Stimulated activated naive B cell treated with anti-CD40 and anti-IgM and Interleukin-4, amounts not matched to agents 10 μg/mL and 1 μg/mL and 100 μg/mL, for 72 hours (primary cell): Measurements from ENCODE around the gene HOXC13.

ENCODE experiments used
- ATAC-seq, 2 donors: fragments of 150-1000 bp; cut with Tn5 transposase; replicated peaks; 2 replicates each; pipeline ENCODE4 v1.10.0; 2021; ENCODE audit warnings: moderate library complexity in 1 of 2
- DNase-seq: peaks from one replicate; pipeline ENCODE4 v3.0.0; 2021
- H3K27ac Mint-ChIP-seq: one replicate; pipeline ENCODE4 v1.8.0; 2022; ENCODE audit warnings: mild to moderate bottlenecking, mixed read lengths
- H3K27me3 Mint-ChIP-seq, 2 donors: one replicate each; pipeline ENCODE4 v1.8.0; 2022; ENCODE audit warnings: mixed read lengths in 2 of 2
- H3K36me3 Mint-ChIP-seq, 2 donors: one replicate each; pipeline ENCODE4 v1.8.0; 2022; ENCODE audit warnings: mixed read lengths in 2 of 2, mild to moderate bottlenecking in 1 of 2
- H3K4me1 Mint-ChIP-seq, 2 donors: one replicate each; pipeline ENCODE4 v1.8.0; 2022; ENCODE audit warnings: mixed read lengths in 2 of 2, mild to moderate bottlenecking in 1 of 2
- H3K4me3 Mint-ChIP-seq, 2 donors: one replicate each; pipeline ENCODE4 v1.8.0; 2022; ENCODE audit warnings: mild to moderate bottlenecking in 2 of 2, mixed read lengths in 2 of 2, moderate library complexity in 1 of 2
- H3K9me3 Mint-ChIP-seq, 2 donors: one replicate each; pipeline ENCODE4 v1.8.0; 2022; ENCODE audit warnings: mixed read lengths in 2 of 2, mild to moderate bottlenecking in 1 of 2

Gene HOXC13

GRCh38 chr12:53955776-53956250 lies 17.2 kb downstream of the HOXC13 start:
- H3K27ac Mint-ChIP-seq: peak overlapping the region; percentile 84
- H3K4me1 Mint-ChIP-seq: peaks cover 14 to 30% of the 10 kb centered on the region in 2 donors
- H3K9me3 Mint-ChIP-seq: peaks cover 4 to 6% of the 10 kb centered on the region in 2 donors
- DNase-seq (no peak), ATAC-seq (no peak)
- H3K4me3 Mint-ChIP-seq: peak overlapping the region; percentile 54 to 55
- peaks cover 80 to 90% of the 10 kb centered on the region in 2 donors for H3K27me3 Mint-ChIP-seq
- peaks cover 2 to 6% of the 10 kb centered on the region in 2 donors for H3K36me3 Mint-ChIP-seq

- peaks cover 76 to 90% of the 10 kb centered on the region in 2 donors for H3K27me3 Mint-ChIP-seq
- H3K4me3 Mint-ChIP-seq: peak overlapping the region; percentile 54 to 55
- DNase-seq (no peak), ATAC-seq (no peak)
- peaks cover 4 to 6% of the 10 kb centered on the region in 2 donors for H3K9me3 Mint-ChIP-seq
- peak overlapping the region; percentile 84 for H3K27ac Mint-ChIP-seq
- H3K36me3 Mint-ChIP-seq: peaks cover 2 to 6% of the 10 kb centered on the region in 2 donors
- peaks cover 10 to 30% of the 10 kb centered on the region in 2 donors for H3K4me1 Mint-ChIP-seq
Observed at GRCh38 chr12:53956251-53956887, 17.7 kb downstream of the HOXC13 start.

DNA sequence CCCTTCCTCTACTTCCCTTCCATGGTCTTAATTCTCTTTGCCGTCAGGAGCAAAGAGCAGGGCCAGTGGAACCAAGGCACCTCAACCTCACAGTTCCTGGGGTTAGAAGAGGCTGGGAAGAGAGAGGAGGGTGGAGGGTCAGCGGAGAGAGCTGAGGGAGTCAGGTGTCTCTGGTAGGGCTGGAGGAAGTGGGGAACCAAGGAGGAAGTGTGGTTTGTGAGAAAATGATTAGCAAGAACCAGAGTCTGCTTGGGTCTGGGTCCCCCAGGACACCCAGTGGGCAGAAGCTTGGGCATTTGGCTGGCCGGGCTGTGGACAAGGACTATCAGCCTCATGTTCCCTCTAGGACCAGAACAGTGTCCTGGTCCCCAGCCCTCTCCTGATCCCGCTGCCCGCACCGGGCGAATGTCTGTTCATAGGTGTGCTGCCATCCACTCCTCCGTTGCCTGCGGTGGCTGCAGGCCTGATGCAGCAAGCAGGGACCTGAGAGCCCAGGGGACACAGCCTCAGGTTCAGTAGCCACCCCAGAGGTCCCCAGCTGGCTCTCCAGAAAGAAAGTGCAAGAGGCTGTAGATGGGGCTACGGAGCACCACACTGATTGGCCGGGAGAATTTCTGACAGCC lies 18.4 kb downstream of the HOXC13 start:
- DNase-seq: no peak
- Mint-ChIP-seq H3K27me3 (peaks cover 70 to 89% of the 10 kb centered on the region in 2 donors), H3K27ac (peak overlapping the region; percentile 51), H3K9me3 (peaks cover 4 to 6% of the 10 kb centered on the region in 2 donors), H3K4me1 (peaks cover 10 to 26% of the 10 kb centered on the region in 2 donors), H3K36me3 (peaks cover 2 to 6% of the 10 kb centered on the region in 2 donors), H3K4me3 (no peak overlapping the region)
- no peak for ATAC-seq

DNA sequence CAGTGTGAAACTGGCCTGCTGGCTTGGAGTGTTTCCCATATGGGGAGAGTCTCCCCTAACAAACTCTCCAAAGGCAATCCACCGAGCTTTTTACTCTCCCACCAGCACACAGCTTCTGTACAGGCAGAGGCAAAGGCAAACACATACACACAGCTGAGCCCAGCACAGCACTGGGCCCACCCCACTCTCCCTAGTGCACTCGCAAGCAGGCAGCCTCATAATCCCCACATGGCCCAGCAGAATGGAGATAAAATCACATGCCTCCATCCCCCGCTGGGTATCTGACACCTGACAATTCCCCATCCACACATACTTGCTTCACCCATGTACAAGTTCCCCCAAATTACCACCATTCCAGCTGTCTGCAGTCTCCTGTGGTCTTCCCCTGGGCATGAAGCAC lies 19.5 kb downstream of the HOXC13 start:
- Mint-ChIP-seq H3K27ac (no peak overlapping the region), H3K4me3 (no peak overlapping the region), H3K36me3 (peaks cover 2 to 6% of the 10 kb centered on the region in 2 donors), H3K4me1 (peaks cover 10 to 29% of the 10 kb centered on the region in 2 donors), H3K27me3 (peaks cover 72 to 86% of the 10 kb centered on the region in 2 donors), H3K9me3 (peaks cover 4 to 6% of the 10 kb centered on the region in 2 donors)
- ATAC-seq: no peak
- no peak for DNase-seq

DNA sequence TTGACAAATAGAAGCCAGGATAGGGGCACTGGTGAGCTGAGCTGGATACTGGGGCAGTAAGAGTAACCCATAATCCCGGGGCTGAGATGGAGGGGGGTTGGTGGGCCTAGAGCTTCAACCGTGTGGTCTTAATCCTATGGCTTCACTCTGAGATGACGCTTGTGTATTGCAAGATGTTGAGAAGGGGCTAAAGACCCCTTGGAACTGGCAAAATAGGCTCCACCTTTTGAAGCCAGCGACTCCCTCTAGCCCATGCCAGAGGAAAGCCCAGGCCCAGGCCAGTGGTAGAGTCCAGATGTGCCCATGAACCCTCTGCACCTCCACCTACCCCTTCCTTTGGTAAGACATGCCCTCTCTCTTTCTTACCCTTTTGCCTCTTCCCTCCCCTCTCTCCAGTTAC lies 20.7 kb downstream of the HOXC13 start:
- Mint-ChIP-seq H3K36me3 (peaks cover 0 to 2% of the 10 kb centered on the region in 2 donors), H3K4me3 (no peak overlapping the region), H3K9me3 (peaks cover 6 to 8% of the 10 kb centered on the region in 2 donors), H3K27ac (peak overlapping the region; percentile 82), H3K27me3 (peaks cover 73 to 86% of the 10 kb centered on the region in 2 donors), H3K4me1 (peaks cover 11 to 41% of the 10 kb centered on the region in 2 donors)
- ATAC-seq (no peak), DNase-seq (no peak)

DNA sequence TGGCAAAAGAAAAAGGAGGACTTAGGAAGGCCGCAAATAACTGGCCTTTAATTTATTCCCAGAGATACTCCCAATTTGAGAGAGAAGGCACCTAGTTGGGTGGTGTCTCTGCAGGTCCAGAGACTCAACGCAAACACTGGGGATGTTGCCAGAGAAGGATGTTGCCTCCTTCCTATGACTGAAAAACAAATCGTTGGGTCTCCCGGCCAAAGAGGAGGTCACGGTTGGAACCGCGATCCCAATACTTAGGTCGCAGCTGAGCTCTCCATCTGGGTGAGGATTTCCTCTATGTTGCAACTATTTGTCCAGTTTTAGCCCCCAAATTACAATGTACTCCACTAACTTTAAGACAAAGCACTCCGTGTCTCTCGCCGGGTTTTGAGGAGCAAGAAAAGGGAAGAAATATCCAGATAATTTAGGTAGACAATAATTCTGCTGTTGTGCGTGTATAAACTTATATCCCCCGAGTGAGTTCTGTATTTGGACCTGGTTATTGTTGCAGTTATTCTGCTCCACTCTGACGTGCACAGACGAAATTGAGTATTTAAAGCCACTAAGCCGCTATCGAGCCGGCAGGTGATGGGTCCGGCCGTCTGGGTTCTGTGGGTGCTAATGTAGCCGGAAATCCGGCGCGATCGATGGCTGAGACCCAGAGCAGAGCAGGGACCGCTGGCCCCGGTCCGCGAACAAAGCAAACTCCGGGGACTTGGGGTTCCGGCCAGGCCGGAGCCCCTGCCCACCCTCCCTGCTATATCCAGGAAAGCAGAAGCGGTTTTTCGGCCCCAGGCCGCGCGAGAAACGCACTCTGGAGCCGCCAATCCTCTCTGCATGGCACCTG lies 21.8 kb downstream of the HOXC13 start:
- no peak for DNase-seq
- H3K4me3 Mint-ChIP-seq: peak overlapping the region; percentile 16 to 50
- no peak for ATAC-seq

GRCh38 chr12:53961025-53961761 lies 22.6 kb downstream of the HOXC13 start:
- Mint-ChIP-seq H3K27ac (peak overlapping the region; percentile 57), H3K4me1 (peaks cover 15 to 49% of the 10 kb centered on the region in 2 donors), H3K27me3 (peaks cover 77 to 93% of the 10 kb centered on the region in 2 donors), H3K4me3 (peak overlapping the region in 1 of 2 donors; percentile 8), H3K36me3 (peaks cover 0 to 5% of the 10 kb centered on the region in 2 donors), H3K9me3 (peaks cover 6 to 7% of the 10 kb centered on the region in 2 donors)
- no peak for ATAC-seq
- DNase-seq: no peak

More for the DNA sequence above, 21.8 kb downstream of the HOXC13 start:
- peak overlapping the region; percentile 82 for H3K27ac Mint-ChIP-seq
- peaks cover 16 to 47% of the 10 kb centered on the region in 2 donors for H3K4me1 Mint-ChIP-seq
- peaks cover 0 to 3% of the 10 kb centered on the region in 2 donors for H3K36me3 Mint-ChIP-seq
- peaks cover 6 to 8% of the 10 kb centered on the region in 2 donors for H3K9me3 Mint-ChIP-seq
- peaks cover 79 to 93% of the 10 kb centered on the region in 2 donors for H3K27me3 Mint-ChIP-seq

DNA sequence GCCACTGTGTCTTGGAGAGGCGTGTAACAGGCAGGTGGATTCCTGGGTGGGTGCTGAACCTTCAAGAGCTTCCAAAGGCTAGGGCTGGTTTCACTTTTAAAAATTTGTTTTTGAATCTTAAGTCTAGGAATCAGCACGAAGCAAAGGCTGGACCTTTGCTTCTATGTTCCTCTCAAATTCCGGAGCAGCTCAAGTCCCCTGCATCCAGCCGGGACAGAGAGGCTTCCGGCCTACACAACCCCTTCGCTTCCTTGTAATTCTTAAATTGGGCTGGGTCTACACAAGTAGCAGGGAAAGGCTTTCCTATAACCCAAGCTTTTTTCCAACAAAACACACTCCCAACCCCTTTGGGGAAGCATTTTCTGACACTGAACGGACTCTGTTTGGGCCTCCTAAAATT lies 24.4 kb downstream of the HOXC13 start:
- ATAC-seq (no peak), DNase-seq (no peak)
- peaks cover 77 to 93% of the 10 kb centered on the region in 2 donors for H3K27me3 Mint-ChIP-seq
- no peak overlapping the region for H3K4me3 Mint-ChIP-seq
- H3K9me3 Mint-ChIP-seq: peaks cover 6 to 7% of the 10 kb centered on the region in 2 donors
- H3K27ac Mint-ChIP-seq: peak overlapping the region; percentile 38
- H3K4me1 Mint-ChIP-seq: peaks cover 18 to 48% of the 10 kb centered on the region in 2 donors
- peaks cover 0 to 7% of the 10 kb centered on the region in 2 donors for H3K36me3 Mint-ChIP-seq

DNA sequence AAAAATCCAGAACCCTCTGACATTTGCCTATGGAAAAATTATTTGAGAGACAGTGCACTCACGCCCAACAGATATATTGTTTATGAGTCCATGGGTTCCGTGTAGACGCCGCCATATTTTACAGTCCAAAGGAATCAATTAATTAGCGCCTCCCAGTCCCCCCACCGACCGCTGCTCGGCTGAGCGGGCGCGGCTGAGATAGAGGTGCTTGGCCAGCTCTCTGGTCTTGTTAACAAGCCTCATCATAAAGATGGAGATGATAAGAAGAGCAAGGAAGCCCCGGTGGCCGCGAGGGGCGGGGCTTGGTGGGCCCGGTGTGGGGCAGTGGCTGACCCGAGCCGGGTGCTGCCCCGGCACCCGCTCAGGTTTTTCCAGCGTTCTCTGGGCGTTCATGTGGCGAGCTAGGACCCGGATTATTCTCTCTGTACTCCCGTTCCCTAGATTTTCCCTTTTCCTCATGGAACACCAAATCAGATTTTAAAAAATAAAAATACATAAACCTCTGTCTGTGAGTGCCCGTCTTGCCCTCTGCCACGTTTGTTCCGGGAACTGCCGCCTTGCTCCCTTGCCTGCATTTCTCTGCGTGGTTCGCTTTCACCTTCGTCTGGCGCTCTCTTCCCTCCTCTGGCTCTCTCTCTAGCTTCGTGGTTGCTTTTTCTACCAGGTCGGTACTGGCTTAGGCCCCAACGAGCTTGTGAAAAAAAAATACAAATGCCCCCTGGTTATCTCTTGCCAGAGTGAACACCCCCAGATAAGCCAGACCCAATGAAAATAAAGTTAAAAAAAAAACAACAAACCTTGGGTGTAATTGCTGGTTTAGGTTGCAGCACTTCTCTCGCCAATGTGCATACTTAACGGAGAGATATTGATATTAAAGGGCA lies 25.0 kb downstream of the HOXC13 start:
- Mint-ChIP-seq H3K27ac (peak overlapping the region; percentile 38), H3K36me3 (peaks cover 0 to 7% of the 10 kb centered on the region in 2 donors), H3K27me3 (peaks cover 77 to 93% of the 10 kb centered on the region in 2 donors), H3K4me3 (peak overlapping the region in 1 of 2 donors; percentile 22), H3K9me3 (peaks cover 6 to 7% of the 10 kb centered on the region in 2 donors), H3K4me1 (peaks cover 18 to 48% of the 10 kb centered on the region in 2 donors)
- ATAC-seq (no peak), DNase-seq (no peak)

DNA sequence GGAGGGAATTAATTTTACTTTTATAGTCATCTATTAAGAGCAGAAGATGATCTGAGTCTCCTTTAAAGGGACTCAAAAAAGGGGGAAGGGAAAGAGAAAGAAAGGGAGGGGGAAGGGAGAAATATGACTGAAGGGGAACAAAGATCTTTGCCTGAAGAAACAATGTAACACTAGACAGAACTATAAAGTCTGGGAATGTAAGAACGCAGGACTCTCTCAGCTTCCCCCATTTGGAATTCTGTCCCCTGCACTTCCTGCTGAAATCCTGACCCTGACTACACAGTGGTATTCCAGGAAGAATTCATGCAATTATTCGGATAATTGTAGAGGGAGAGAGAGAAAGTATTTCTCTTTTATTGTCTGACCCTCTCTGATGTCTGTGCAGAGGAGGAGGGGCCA lies 25.7 kb downstream of the HOXC13 start:
- Mint-ChIP-seq H3K27me3 (peaks cover 77 to 93% of the 10 kb centered on the region in 2 donors), H3K9me3 (peaks cover 6 to 7% of the 10 kb centered on the region in 2 donors), H3K27ac (peak overlapping the region; percentile 11), H3K4me3 (no peak overlapping the region), H3K4me1 (peaks cover 18 to 48% of the 10 kb centered on the region in 2 donors), H3K36me3 (peaks cover 0 to 7% of the 10 kb centered on the region in 2 donors)
- no peak for DNase-seq
- no peak for ATAC-seq

GRCh38 chr12:53965281-53966084 lies 26.9 kb downstream of the HOXC13 start:
- ATAC-seq (no peak), DNase-seq (no peak)
- Mint-ChIP-seq H3K36me3 (peaks cover 0 to 7% of the 10 kb centered on the region in 2 donors), H3K4me1 (peaks cover 16 to 41% of the 10 kb centered on the region in 2 donors), H3K27me3 (peaks cover 76 to 93% of the 10 kb centered on the region in 2 donors), H3K27ac (peak overlapping the region; percentile 62), H3K9me3 (peaks cover 0 to 7% of the 10 kb centered on the region in 2 donors), H3K4me3 (peak overlapping the region; percentile 1 to 8)

DNA sequence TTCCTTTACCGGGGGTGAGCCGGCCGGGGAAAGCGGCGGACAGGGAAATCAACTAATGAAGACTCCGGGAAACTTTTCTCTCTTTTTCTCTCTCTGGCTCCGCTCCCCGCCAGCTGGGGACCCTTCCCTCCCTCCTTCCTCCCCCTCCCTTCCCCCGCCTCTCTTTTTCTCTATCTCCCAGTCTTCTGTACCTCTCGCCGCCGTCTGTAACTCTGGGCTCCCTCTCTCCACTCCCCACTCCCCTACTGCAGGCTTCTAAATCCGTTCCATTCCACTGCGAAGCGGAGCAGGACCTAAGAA lies 27.4 kb downstream of the HOXC13 start:
- H3K36me3 Mint-ChIP-seq: peaks cover 0 to 5% of the 10 kb centered on the region in 2 donors
- H3K4me1 Mint-ChIP-seq: peaks cover 16 to 39% of the 10 kb centered on the region in 2 donors
- no peak for ATAC-seq
- peak overlapping the region; percentile 36 to 62 for H3K4me3 Mint-ChIP-seq
- H3K27me3 Mint-ChIP-seq: peaks cover 79 to 93% of the 10 kb centered on the region in 2 donors
- DNase-seq: no peak
- H3K27ac Mint-ChIP-seq: no peak overlapping the region
- H3K9me3 Mint-ChIP-seq: peaks cover 0 to 7% of the 10 kb centered on the region in 2 donors
